Neural cell (in vitro differentiated cells): ENCODE results near the gene SMAD7.

Source experiments
- CTCF ChIP-seq: fragments of 450-650 bp; IDR thresholded peaks from 2 replicates; pipeline ENCODE4 v1.5.1; 2014; ENCODE audit warnings: antibody characterized with exemption, mild to moderate bottlenecking, moderate library complexity; ENCODE audit not compliant: poor library complexity, severe bottlenecking
- EP300 ChIP-seq: fragments of 450-650 bp; conservative IDR thresholded peaks from 2 replicates; pipeline ENCODE4 v1.6.1; 2014; ENCODE audit warnings: antibody characterized with exemption, mild to moderate bottlenecking, moderate library complexity; ENCODE audit not compliant: poor library complexity, severe bottlenecking
- EZH2 ChIP-seq: fragments of 200-600, 300-800 bp; shearing (Covaris generic), sonication (generic); IDR thresholded peaks from 2 replicates; pipeline ENCODE4 v1.6.1; 2014; ENCODE audit warnings: antibody characterized with exemption, low read length, borderline replicate concordance, mild to moderate bottlenecking; ENCODE audit not compliant: insufficient read depth, poor library complexity, severe bottlenecking
- MXI1 ChIP-seq: fragments of 450-650 bp; conservative IDR thresholded peaks from 2 replicates; pipeline ENCODE4 v1.6.1; 2014; ENCODE audit warnings: antibody characterized with exemption, mild to moderate bottlenecking; ENCODE audit not compliant: poor library complexity, severe bottlenecking
- POLR2AphosphoS5 ChIP-seq: IDR thresholded peaks from 2 replicates; pipeline ENCODE4 v1.6.1; 2012
- RAD21 ChIP-seq: fragments of 450-650 bp; conservative IDR thresholded peaks from 2 replicates; pipeline ENCODE4 v1.6.1; 2014; ENCODE audit warnings: antibody characterized with exemption, mild to moderate bottlenecking, moderate library complexity
- REST ChIP-seq: IDR thresholded peaks from 2 replicates; pipeline ENCODE4 v1.6.1; 2012; ENCODE audit warnings: borderline replicate concordance
- SMC3 ChIP-seq: fragments of 450-650 bp; conservative IDR thresholded peaks from 2 replicates; pipeline ENCODE4 v1.6.1; 2014; ENCODE audit warnings: antibody characterized with exemption, mild to moderate bottlenecking, moderate library complexity; ENCODE audit not compliant: poor library complexity
- TAF1 ChIP-seq: IDR thresholded peaks from 2 replicates; pipeline ENCODE4 v1.6.1; 2012; ENCODE audit warnings: low read depth

GRCh38 chr18:48917579-48918517, 32.9 kb downstream of the SMAD7 start:
- TF ChIP-seq MXI1, result no peak
- TF ChIP-seq TAF1, result no peak
- TF ChIP-seq RAD21, result no peak
- TF ChIP-seq CTCF, result no peak
- no peak for TF ChIP-seq POLR2AphosphoS5
- no peak for TF ChIP-seq EZH2
- TF ChIP-seq EP300, result no peak
- no peak for TF ChIP-seq REST
- TF ChIP-seq SMC3, result no peak
